MCF 10A (cell line): ENCODE data around the gene KIF6. TPM values are rescaled to one million over a fixed set of nuclear protein-coding genes. Genes with fewer than 3 reads are reported as not detected.

Experiments used
- BruUV-seq: library from RNA; stranded (reverse); fragments of 400-500 nt; replicated peaks from 2 replicates; lab custom pipeline; 2021; lab: Mats Ljungman, UMichigan
- CTCF ChIA-PET: fragments of 300-600 bp; sonication (Branson Sonifier 250); formaldehyde crosslinking; extraction: SDS; loops from one replicate; lab custom pipeline; 2021; ENCODE audit warnings: antibody characterized with exemption, inconsistent platforms; lab: Yijun Ruan, JAX
- POLR2A ChIA-PET: fragments of 300-600, 350-650 bp; sonication (Branson Sonifier 250); formaldehyde crosslinking; extraction: SDS; loops from one replicate; lab custom pipeline; 2020; ENCODE audit warnings: antibody characterized with exemption, inconsistent platforms; lab: Yijun Ruan, JAX
- DNase-seq: peaks from one replicate; pipeline ENCODE4 v3.0.0-alpha.2; 2018; ENCODE audit not compliant: unreplicated experiment
- H3K27ac Mint-ChIP-seq: one replicate; pipeline ENCODE4 v1.8.0; 2022; ENCODE audit warnings: mild to moderate bottlenecking, low read depth, mixed read lengths; ENCODE audit not compliant: unreplicated experiment
- H3K27me3 Mint-ChIP-seq: one replicate; pipeline ENCODE4 v1.8.0; 2022; ENCODE audit warnings: mixed read lengths; ENCODE audit not compliant: insufficient read depth, unreplicated experiment
- H3K36me3 Mint-ChIP-seq: one replicate; pipeline ENCODE4 v1.8.0; 2022; ENCODE audit warnings: mild to moderate bottlenecking, moderate library complexity, mixed read lengths; ENCODE audit not compliant: insufficient read depth, unreplicated experiment
- H3K4me1 Mint-ChIP-seq: one replicate; pipeline ENCODE4 v1.8.0; 2022; ENCODE audit warnings: mixed read lengths; ENCODE audit not compliant: insufficient read depth, unreplicated experiment
- H3K4me3 Mint-ChIP-seq: one replicate; pipeline ENCODE4 v1.8.0; 2022; ENCODE audit warnings: mild to moderate bottlenecking, moderate library complexity, mixed read lengths; ENCODE audit not compliant: unreplicated experiment
- H3K9me3 Mint-ChIP-seq: one replicate; pipeline ENCODE4 v1.8.0; 2022; ENCODE audit warnings: mixed read lengths; ENCODE audit not compliant: unreplicated experiment
- CTCF ChIP-seq: fragments of 200-600 bp; IDR thresholded peaks from one replicate; pipeline ENCODE4 v1.8.0; 2022; ENCODE audit warnings: antibody characterized with exemption, mild to moderate bottlenecking; ENCODE audit not compliant: unreplicated experiment
- intact Hi-C: fragments of 100-400 bp; cut with micrococcal nuclease; formaldehyde crosslinking; loops from 2 replicates; pipeline ENCODE4 v1.14.1; 2022
- total RNA-seq: library from RNA; stranded (reverse); gene quantifications from 2 replicates; pipeline ENCODE4 v1.2.3, GENCODE V29; 2022

Gene KIF6
- total RNA-seq, 1 experiment from 2014 or later = 0.91 TPM

- no peaks in the 10 kb centered on the region for H3K36me3 Mint-ChIP-seq
- DNase-seq = no peak
- ChIA-PET POLR2A (interaction anchor here (0.6 kb wide), 1 partner anchor 1682 kb away, joined by 3 read pairs; no protein-coding TSS in a partner anchor), CTCF (interaction anchor here (0.6 to 5.9 kb wide), 20 partner anchors 11 to 1792 kb away, joined by 3 to 88 read pairs (median 4); no protein-coding TSS in a partner anchor)
- H3K9me3 Mint-ChIP-seq = no peaks in the 10 kb centered on the region
- H3K4me3 Mint-ChIP-seq = no peak overlapping the region
- intact Hi-C loops = loop anchor here (10.0 kb wide), 1 partner anchor 1646 kb away; no protein-coding TSS in a partner anchor
- no TSS peak for BruUV-seq
- H3K27me3 Mint-ChIP-seq = no peaks in the 10 kb centered on the region
- H3K27ac Mint-ChIP-seq = peak overlapping the region; percentile 1
- H3K4me1 Mint-ChIP-seq = peaks cover 5% of the 10 kb centered on the region
- no peak for TF ChIP-seq CTCF
These were observed 346.8 kb downstream of the KIF6 start for GRCh38 chr6:39378175-39378959.

- DNase-seq = peak; percentile 73
- H3K27ac Mint-ChIP-seq = no peak overlapping the region
- BruUV-seq = no TSS peak
- no peaks in the 10 kb centered on the region for H3K36me3 Mint-ChIP-seq
- intact Hi-C loops = loop anchor here (1.0 to 10.0 kb wide), 3 partner anchors 15 to 1647 kb away; no protein-coding TSS in a partner anchor
- CTCF ChIA-PET = interaction anchor here (0.6 to 5.9 kb wide), 19 partner anchors 11 to 1694 kb away, joined by 3 to 88 read pairs (median 4); no protein-coding TSS in a partner anchor
- peak; percentile 86 for TF ChIP-seq CTCF
- H3K27me3 Mint-ChIP-seq = no peaks in the 10 kb centered on the region
- H3K4me1 Mint-ChIP-seq = peaks cover 5% of the 10 kb centered on the region
- no peaks in the 10 kb centered on the region for H3K9me3 Mint-ChIP-seq
- POLR2A ChIA-PET = no interaction called here
- H3K4me3 Mint-ChIP-seq = no peak overlapping the region
These were observed 347.7 kb downstream of the KIF6 start for GRCh38 chr6:39377539-39377950.

DNA sequence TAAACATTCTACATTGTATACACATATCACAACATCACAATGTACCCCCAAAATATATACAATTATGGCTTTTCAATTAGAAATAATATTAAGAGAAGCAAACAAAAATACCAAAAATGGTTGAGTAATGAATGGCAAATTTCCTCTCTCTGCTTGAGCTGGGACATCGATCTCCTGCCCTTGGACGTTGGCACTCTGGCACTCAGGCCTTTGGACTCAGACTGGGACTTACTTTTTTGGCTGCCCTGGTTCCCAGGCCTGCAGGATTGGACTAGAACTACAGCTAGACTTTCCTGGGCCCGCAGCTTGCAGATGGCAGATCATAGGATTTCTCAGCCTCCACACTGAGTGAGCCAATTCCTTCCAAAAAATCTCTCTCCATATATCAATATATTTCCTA lies 349.8 kb downstream of the KIF6 start:
- BruUV-seq = no TSS peak
- POLR2A ChIA-PET = no interaction called here
- no peak overlapping the region for H3K27ac Mint-ChIP-seq
- no peak for TF ChIP-seq CTCF
- CTCF ChIA-PET = interaction anchor here (0.6 to 5.9 kb wide), 3 partner anchors 8 to 518 kb away, joined by 4 to 88 read pairs (median 12); no protein-coding TSS in a partner anchor
- no peak for DNase-seq
- H3K4me1 Mint-ChIP-seq = peaks cover 5% of the 10 kb centered on the region
- H3K27me3 Mint-ChIP-seq = no peaks in the 10 kb centered on the region
- H3K36me3 Mint-ChIP-seq = no peaks in the 10 kb centered on the region
- no peaks in the 10 kb centered on the region for H3K9me3 Mint-ChIP-seq
- no peak overlapping the region for H3K4me3 Mint-ChIP-seq
- intact Hi-C loops = loop anchor here (10.0 kb wide), 1 partner anchor 1649 kb away; no protein-coding TSS in a partner anchor

GRCh38 chr6:39370390-39370789 lies 354.8 kb downstream of the KIF6 start:
- Mint-ChIP-seq H3K9me3 (no peaks in the 10 kb centered on the region), H3K4me3 (no peak overlapping the region), H3K36me3 (no peaks in the 10 kb centered on the region), H3K27me3 (no peaks in the 10 kb centered on the region), H3K27ac (no peak overlapping the region), H3K4me1 (peaks cover 2% of the 10 kb centered on the region)
- intact Hi-C loops = loop anchor here (10.0 kb wide), 1 partner anchor 1654 kb away; no protein-coding TSS in a partner anchor
- BruUV-seq = no TSS peak
- DNase-seq = no peak
- ChIA-PET CTCF (interaction anchor here (0.6 to 5.7 kb wide), 6 partner anchors 9 to 1056 kb away, joined by 3 to 29 read pairs (median 4); no protein-coding TSS in a partner anchor), POLR2A (no interaction called here)
- no peak for TF ChIP-seq CTCF
